Renal pelvis (tissue), 4 donors: ENCODE measurements around the gene SH3RF3. TPM values are rescaled to one million over a fixed set of nuclear protein-coding genes. Genes with fewer than 3 reads are reported as not detected.
A peak's percentile ranks its signal among the peaks of the same experiment; 100 is the strongest.

ENCODE experiments used
- DNase-seq: peaks from one replicate; pipeline ENCODE4 v3.0.0-alpha.2; 2013
- polyA plus RNA-seq, 3 donors: library from polyadenylated mRNA; unstranded; fragments of 120-200 nt; gene quantifications; one replicate each; pipeline ENCODE4 v1.2.1, GENCODE V29; 2013; ENCODE audit not compliant: insufficient read length in 3 of 3

Gene SH3RF3
- polyA plus RNA-seq, 3 donors, result 3.8 to 5.6 (median 5.6) TPM

DNA sequence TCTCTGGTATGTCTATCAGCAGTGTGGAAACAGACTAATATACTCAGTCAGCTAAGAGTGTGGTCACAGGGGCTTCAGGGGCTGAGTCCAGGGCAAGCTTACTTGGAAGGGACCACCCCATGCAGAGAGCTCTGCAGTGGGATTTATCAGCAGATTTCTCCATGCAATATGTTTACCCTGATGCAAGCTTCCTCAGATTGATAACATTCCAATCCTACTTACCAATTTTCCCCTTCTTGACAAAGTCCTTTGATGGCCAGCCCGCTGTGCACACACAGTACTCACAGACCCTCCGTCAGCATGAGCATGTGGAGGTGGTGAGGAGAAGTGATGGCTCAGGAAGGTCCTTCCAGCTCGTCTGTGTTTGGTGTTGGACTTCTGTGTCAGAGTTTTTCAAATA, 51.8 kb downstream of the SH3RF3 start:
- no peak for DNase-seq

DNA sequence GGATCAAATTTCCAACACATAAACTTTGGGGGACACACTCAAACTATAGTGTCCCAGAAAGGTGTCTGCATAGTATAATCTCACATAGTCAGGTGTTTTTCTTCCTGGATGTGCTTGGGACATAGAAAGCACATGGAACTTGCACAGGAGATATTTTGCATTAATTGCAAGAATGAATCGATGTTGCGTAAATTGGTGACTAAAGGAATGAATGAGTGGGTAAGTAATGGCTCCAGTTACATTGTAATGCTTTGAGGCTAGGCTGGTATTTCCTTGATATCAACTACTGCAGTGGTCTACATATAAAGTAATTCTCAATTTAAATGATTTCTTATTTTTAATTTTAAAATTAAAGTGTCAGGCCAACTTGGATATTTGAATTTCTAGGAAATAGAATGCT, 53.4 kb downstream of the SH3RF3 start:
- DNase-seq, result no peak

DNA sequence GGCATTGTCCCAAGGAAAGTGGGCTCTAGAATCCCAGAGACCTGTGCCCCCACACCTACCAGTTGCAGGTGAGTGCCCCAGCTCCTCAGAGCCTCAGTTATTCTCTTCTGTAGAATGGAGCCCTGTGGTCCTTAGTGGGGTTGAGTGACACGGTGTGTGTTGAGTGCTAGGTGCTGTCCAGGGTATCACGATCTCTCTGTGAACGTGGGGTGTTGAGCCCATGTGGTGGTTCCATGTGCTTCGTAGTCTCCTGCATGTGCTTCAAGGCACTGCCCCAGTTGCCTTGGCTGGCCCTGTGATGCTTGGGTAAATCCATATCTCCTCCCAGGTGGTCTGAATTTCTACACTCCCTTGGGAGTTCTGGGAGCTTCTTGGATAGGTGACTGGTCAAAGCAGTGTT, 54.9 kb downstream of the SH3RF3 start:
- no peak for DNase-seq

DNA sequence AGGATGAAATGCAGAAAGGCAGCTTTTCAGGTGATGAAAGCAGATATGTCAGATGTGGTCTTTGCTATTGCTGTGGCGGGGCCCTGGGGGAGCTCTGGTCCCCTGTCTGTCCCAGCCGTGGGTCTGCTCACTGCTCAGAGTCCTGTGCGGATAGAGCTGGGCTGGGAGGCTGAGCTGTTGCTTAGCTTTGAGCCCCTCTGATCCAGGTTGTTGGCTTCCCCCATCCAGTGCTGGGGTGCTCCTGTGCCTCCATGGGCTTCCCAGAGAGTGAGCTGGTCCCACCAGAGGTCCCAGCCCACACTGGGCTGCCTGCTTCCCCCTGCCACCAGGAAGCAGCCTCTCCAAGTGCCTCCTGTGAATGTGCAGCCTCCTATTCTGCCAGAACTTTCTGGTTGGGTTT, 55.4 kb downstream of the SH3RF3 start:
- no peak for DNase-seq

DNA sequence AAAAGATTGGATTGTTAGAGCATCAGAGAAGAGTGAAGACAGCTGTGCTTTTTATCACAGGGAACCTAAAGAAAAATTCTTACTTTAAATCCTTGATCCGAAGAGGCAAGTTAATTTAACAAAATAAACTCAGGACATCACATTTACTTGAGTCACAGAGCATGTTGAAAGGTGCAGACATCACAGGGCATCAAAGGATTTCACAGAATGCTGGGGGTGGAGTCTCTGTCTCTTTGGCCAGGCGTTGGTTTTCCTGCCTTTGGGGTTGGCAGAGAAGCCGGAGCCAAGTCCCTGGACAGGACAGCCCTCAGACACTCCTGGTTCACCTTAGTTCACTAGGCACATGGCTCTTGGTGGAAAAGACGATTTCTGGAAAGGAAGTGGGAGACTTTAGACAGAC, 56.3 kb downstream of the SH3RF3 start:
- no peak for DNase-seq

DNA sequence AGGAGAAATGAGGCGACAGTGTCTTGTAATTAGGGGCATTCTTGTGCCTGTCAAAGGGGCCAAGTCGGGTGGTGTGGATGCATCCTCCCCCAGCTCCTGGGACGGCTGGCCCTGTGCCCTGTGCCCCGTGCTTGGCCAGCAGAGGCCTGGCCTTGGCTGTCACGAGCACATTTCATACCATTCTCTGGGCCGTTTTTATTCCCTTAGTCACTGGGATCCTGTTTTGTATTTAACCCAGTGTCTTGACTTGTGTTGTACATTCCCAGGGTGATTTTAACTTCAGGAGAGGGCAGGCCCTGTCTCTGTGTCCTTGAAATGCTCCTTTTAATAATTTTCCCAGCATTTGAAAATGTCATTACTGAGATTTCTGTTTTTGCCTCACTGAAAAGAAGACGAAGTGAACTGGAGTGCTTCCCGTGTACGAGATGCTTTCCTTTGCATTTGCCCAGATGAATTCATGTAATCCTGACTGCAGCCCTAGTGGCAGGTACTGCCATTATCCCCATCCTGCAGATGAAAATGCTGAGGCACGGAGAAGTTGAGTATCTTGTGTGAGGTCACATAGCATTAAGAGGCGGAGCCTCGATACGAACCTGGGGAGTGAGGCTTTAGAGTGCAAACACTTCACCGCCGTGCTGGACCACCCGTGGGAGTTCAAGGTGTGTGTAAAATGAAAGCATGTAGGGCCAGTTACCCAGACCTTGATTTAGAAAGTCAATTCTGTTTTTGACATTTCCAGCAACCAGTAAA, 57.0 kb downstream of the SH3RF3 start:
- DNase-seq, result no peak

DNA sequence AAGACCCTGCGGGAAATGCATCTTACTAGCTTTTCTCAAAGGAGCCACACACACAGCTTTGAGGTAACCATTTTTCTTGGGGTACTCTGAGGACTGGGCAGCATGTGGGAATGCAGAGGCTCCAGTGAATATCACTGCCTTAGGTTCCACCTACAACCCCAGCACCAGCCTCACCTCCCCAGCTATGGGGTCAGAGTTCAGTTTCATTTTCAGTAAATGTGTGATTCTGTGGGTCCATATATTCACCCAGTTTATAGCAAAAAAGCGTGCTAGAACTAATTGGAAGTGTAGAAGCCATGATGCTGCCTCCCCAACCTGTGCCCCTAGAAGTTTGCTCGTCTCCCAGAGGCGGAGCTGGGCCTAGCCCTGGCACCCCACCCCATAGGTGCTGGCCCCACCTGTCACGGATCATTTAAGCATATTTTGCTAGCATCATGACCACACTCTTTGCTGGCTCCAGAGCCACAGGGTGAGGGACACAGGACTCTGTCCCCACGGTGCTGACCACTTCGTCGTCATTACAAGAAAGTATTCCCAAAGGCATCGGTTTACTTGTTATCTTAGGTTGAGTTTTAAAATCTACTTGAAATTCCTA, 57.7 kb downstream of the SH3RF3 start:
- DNase-seq, result no peak

DNA sequence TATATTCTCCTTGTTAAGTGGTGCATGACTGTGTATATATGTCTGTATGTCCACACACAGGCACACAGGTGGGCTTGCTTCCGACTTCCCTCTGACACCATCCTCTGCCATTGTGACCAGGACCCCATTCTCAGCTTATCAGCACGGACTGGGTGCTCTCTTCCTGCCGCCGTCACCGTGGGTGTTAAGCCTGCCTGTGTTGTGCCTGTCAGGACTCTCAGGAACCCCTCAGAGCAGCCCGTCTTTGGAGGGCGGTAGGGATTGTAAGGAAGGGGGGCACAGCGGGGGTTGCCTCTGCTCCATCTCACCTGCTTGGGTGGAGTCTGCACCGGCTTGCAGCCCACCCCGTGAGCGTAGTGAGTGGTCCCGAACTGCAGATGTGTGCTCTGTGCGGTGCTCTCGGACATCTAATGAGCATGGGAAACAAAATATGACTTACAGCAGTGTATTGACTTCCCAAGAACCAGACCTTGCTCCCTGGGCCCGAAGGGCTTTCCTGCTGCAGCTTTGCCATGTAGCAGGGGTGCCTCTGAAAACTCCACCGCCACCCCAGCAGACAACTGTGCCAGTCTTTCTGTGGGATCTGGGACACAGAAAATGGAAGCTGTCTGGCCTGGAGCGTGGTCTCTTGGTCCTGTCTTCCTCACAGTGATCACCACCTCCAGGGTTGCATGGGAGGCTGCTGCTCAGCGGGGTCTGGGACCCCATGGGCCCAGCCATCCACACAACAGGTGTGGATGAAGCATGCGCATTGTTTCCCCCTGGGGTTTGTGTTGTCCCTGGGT, 58.9 kb downstream of the SH3RF3 start:
- no peak for DNase-seq

DNA sequence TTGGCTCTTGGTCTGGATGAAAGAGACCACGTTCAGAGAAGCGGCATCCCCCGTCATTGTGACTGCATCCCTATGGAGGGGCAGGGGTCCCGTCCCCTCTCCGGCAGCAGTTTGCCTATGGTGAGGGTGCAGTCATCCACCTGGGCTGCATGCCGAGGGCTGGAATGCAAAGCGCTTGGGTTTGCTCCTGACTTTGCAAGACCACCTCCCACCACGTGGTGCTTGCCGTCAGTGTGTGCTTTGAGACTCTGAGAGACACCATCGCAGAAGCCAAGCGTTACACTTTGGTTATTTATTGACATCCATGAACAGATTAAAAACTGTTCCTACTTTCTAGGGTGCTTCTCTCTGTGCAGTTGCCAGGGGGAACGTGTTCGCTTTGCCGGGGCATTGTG, 59.5 kb downstream of the SH3RF3 start:
- DNase-seq, result peak; percentile 53

DNA sequence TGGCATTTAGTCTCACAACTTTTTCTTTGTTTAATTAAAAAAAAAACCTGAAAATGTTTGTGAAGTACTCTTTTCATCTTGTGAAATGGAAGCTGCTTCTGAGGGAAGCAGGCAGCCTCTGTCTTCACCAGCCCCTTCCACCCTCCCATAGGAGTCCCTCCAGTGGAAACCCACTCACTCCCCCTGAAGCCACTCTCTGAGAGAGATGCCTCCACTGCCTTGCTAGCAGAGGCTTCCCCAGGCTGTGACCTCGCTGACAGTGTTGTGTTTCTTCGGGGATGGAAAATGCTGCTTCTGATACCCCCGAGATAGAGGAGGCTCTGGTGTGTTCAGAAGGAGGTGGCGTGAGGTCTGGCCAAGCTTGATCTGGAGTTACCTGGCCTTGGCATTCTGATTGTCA, 59.9 kb downstream of the SH3RF3 start:
- DNase-seq, result no peak

DNA sequence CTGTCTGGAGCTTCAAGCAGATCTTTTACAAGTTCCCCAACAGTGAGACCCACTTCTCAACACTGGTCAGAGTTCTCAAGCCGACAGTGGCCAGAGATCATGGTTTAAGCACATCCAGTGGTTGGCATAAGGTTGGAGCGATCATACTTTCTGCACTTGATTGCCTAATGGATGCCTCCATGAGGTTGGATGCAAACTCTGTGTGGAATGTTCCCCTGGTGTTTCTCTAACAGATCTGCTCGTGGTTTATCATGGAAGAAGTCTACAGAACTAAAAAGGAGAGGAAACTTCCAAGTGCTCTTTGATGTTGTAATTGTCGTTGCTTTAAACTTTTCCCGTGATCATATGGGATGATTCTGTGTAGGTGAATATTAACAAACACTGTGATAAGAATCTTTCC, 60.7 kb downstream of the SH3RF3 start:
- no peak for DNase-seq

DNA sequence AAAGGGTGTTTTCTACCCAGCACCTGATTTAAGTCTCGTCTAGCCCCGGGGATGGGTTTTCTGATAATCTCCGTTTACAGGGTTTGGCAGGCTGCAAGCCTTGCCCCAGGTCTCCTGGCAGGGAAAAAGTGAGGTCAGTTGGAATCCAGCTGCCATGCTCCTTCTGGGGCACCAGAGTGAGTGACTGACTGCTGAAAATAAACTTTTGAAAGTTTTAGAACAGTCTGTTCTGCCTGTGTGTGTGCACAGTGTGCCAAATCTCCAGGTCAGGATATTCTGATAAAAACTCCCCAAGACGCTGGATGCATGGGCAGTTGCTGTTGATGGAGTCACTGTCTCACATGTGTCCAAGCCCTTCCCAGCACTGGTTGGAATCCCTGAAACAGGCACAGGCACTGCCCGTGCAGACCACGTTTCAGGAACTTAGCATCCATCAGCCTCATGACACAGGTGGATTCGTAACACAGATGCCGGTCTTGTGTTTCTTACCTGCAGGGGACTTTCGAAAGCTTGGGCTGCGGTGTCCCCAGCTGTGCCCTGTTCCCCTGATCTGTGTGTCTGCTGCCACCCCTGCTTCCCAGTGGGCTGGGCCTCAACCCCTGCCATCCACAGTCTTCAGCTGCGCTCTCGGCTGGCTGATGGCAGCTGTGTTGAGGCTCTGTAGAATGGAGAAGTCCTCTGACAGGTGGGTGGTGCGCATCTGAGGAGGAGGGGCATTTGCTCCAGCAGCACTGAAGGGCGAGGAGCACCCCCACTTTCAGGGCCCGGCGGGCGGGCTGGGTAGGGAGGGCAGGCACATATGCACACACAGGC, 65.0 kb downstream of the SH3RF3 start:
- no peak for DNase-seq

DNA sequence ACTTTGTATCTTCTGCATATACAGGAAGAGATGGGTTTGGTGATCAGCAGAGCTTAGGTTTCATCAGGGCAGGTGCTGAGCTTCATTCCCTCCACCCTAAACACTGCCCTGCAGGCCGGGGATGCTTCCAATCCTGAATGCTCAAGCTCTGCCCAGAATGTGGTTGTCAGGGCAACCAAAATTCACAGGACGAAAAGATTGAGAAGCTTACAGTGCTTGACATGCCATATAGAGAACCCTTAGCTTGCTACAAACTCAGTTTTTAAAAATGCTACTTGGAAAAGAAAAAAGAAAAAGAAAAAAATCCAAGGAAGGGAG, 65.6 kb downstream of the SH3RF3 start:
- no peak for DNase-seq

DNA sequence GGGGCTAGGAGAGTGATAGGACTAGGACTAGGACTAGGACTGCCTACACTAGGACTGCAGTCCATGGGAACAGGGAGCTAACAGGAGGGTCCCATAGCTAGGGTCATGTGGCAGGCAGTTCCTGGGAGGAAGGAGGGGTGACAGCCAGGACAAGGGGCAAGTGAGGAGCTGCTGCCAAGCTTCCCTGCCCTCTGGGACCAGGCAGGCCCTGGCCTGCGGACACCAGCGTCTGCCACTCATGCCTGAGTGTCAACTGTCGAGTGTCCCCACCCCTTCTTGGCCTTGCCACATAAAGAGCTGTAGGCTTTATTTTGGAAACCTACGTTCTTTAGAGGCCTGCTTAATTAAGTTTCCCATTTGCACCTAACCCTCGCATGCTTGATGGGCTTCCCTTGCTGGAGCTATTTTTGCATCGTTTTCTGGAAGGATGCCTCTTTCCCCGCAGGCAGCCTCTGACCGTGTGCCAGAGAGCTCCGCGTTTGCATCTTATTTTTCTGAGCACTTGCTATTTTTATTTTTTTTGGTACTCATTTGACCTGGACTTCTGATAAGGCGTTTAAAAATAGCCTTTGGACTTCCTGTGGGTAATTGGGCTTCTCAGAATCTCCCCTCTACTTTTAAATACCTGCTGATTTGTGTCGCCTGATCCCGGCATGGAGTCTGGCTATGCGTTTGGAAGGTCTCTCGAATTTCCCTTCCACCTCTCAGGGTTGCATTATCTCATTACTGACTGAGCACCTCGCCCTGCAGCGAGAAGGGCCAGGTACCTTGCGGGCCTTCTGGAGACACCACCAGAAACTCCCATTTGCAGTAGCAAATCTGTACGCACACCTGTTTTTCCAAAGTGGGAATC, 66.4 kb downstream of the SH3RF3 start:
- DNase-seq, result no peak

DNA sequence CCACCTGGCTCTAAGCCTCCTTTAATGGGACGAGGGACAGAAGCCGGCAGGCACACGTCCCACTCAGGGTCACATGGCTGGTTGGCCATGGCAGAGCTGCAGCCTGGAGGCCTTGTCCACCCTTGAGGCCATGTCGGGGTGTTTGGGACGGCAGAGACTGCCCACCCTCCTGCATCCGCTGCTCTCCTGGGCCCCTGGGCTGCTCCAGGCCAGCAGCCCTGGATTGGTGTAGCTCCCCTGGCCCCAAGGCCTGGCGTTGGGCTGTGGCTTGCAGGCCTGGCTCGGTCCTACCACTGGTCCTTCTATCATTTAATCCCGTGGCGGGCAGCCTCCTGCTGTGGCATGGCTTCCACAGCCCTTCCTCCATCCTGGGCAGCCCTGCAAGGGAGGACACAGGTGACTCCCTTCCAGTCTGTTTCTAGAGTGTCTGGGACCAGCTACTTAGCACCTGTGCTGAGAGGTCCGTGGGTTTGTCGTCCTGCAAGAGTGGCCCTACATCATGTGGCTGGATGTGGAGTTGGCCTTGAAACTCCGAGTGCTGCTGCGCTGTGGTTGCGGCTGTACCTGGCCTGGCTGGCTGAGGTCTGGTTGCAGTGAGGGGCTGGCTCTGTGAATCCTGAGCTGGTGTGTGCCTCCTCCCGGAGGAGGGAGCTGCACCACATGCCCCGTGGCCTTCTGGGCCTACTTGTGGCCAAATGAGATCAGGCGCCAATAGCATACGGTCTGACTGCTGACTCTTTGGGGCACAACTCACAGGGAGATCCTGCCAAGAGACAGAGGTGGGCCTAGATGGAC, 67.3 kb downstream of the SH3RF3 start:
- no peak for DNase-seq

DNA sequence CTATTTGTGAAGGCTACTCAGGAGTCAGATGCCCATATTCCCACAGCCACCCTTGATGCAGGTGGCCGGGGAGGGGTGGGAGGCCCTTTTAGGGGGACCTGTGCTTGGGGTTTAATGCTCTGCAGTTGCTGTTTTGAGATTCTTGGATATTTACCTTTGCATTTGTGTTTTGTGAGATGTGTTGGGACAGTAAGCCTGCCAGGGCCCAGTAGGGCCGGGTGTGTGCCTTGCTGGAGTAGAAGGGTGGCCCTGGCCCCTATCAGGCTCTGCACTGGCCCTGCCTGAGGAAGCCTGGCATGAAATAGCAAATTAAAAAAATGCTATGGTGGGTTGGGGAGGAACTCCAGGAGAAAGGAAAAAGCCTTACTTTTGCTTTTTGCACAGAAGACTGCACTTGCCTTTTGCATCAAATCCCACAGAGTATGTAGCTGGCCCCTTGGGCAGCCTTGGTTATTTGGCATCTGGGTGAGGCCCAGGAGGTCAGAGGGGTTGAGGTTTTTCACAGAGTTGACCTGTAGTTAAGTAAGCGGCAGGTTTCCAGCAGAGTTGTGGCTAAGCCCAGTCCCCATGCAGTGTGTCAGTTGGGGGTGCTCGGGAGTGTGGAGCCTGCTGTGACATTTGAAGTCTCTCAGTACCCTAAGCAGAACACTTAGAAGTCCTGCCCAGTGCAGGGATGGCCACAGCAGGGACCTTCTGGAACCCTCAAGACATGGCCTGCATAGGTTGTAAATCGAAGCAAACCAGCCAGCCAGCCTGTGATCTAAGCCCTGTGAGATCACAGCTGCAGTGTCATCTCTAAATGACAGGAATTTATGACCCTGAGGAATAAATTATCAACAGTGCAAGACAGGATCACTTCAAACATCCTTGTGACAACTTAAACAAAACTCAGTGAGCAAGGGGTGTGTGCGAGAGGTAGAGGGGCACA, 68.8 kb downstream of the SH3RF3 start:
- DNase-seq, result no peak

DNA sequence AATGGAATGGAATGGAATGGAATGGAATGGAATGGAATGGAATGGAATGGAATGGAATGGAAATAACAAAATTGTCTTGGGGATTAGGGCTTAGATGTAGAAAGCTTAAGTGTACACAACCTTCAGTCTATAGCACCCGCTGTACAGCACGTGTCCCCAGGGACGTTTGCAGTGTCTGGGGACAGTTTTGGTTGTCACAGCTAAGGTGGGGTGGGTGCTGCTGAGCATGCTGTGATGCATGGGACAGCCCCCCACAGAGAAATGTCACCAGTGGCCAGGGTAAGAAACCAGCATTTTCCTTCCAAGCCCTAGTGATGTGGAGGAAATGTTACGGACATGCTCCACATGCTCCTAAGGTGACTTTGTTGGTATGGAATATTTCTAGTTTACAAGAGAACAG, 70.8 kb downstream of the SH3RF3 start:
- DNase-seq, result no peak

DNA sequence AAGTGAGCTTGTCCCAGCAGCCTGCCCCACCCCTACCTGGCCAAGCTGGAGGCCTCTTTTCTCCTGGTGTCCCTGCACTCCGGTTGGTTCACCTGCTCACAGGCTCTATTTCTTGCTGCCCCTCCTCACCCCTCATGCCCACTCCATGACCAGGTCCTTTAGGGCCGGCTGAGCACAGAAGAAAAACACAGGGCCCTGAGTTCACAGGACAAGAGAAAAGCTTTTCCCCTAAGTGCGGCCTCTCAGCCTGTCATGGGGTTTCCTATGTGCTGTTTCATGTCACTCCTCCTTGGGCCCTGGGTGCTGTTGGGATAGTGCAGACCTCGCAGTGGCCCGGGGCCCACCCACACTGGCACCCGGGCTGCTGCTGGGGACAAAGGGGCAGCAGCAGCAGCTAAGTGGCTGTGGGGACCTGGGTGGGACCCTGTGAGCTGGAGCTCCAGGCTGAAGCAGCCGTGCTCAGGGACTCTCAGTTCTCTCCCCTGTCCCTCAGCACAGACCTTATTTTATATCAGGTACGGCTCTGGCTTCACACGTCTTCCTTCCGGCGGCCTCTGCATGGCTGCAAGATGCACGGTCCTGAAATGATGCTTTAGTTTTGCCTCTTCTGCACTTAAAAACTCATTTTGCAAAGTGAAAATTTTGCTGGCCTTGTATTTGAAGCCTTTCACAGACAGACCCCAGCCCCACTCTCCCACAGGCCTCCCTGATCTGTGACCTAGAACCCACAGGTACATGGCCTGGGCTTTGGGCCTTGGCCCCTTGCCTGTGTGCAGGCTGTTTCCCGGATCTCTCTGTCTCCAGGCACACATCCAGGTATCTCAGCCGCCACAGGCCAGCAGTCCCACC, 71.8 kb downstream of the SH3RF3 start:
- no peak for DNase-seq
